A549 (cell line): ENCODE data around the gene GATA3. TPM values are rescaled to one million over a fixed set of nuclear protein-coding genes. Genes with fewer than 3 reads are reported as not detected.

Experiments used
- ATAC-seq, 2 experiments: fragments of 200-7000 bp in 1 of 2; fragments of >200 bp in 1 of 2; cut with Nextera tagmentation in 1 of 2; cut with Tn5 transposase in 1 of 2; 3 replicates each; pipeline versions ENCODE4 v1.8.0 to v1.9.1; 2018 to 2020; ENCODE audit warnings: mild to moderate bottlenecking in 1 of 2, moderate library complexity in 1 of 2
- CTCF ChIA-PET: fragments of 300-600 bp; sonication (Branson Sonifier 250); formaldehyde crosslinking; extraction: SDS; loops from one replicate; lab custom pipeline; 2021; ENCODE audit warnings: antibody characterized with exemption, inconsistent platforms; lab: Yijun Ruan, JAX
- POLR2A ChIA-PET: fragments of 350-600 bp; formaldehyde crosslinking; extraction: SDS; loops from one replicate; lab custom pipeline; 2021; ENCODE audit warnings: antibody characterized with exemption, inconsistent platforms; lab: Yijun Ruan, JAX
- DNase-seq, 2 experiments: peaks; one replicate each; pipeline versions ENCODE4 v3.0.0 to v3.0.0-alpha.2; 2011 to 2016; ENCODE audit warnings: low read depth in 1 of 2, low spot score in 1 of 2
- FAIRE-seq: peaks from 2 replicates; lab custom pipeline; 2011; peaks lifted over from hg19 to GRCh38; lab: Jason Lieb, UNC
- H3K27ac ChIP-seq, 2 experiments: fragments of >200 bp; sonication (Bioruptor Twin); formaldehyde crosslinking; 3 replicates each; pipeline ENCODE4 v1.5.1; 2016 to 2017
- H3K4me1 ChIP-seq: fragments of >200 bp; sonication (Bioruptor Twin); formaldehyde crosslinking; 3 replicates; pipeline ENCODE4 v1.6.1; 2016
- H3K4me2 ChIP-seq: fragments of >200 bp; sonication (Bioruptor Twin); formaldehyde crosslinking; 3 replicates; pipeline ENCODE4 v1.6.1; 2016
- H3K4me3 ChIP-seq: fragments of >200 bp; sonication (Bioruptor Twin); formaldehyde crosslinking; 3 replicates; pipeline ENCODE4 v1.5.1; 2016
- H3K9me3 ChIP-seq: fragments of >200 bp; sonication (Bioruptor Twin); formaldehyde crosslinking; 3 replicates; pipeline ENCODE4 v1.6.1; 2016
- BCL3 ChIP-seq: fragments of >200 bp; sonication (Bioruptor Twin); formaldehyde crosslinking; IDR thresholded peaks from 3 replicates; pipeline ENCODE4 v1.6.1; 2016
- BHLHE40 ChIP-seq: IDR thresholded peaks from 2 replicates; pipeline ENCODE4 v1.6.1; 2012; ENCODE audit warnings: low read depth, low read length, inconsistent platforms
- CBX2 ChIP-seq: fragments of 200-600 bp; sonication (generic); IDR thresholded peaks from 2 replicates; pipeline ENCODE4 v1.6.1; 2016; ENCODE audit warnings: low read depth, mild to moderate bottlenecking, borderline replicate concordance
- EHF ChIP-seq: fragments of 250-450 bp; sonication (Bioruptor Pico); IDR thresholded peaks from 2 replicates; pipeline ENCODE4 v1.5.0; 2020; ENCODE audit warnings: mild to moderate bottlenecking
- EHMT2 ChIP-seq: fragments of 200-600 bp; sonication (generic); IDR thresholded peaks from 2 replicates; pipeline ENCODE4 v1.6.1; 2016; ENCODE audit warnings: antibody characterized with exemption, low read depth, mild to moderate bottlenecking, moderate library complexity
- ELK1 ChIP-seq: fragments of 150-350 bp; IDR thresholded peaks from 2 replicates; pipeline ENCODE4 v1.6.1; 2014; ENCODE audit warnings: low read depth, mild to moderate bottlenecking, low read length
- EP300 ChIP-seq, 2 experiments: fragments of >200 bp; sonication (Bioruptor Twin); formaldehyde crosslinking; IDR thresholded peaks; 2 replicates in 1 of 2; 3 replicates in 1 of 2; pipeline ENCODE4 v1.6.1; 2016 to 2017
- FOXS1 ChIP-seq: fragments of 250-450 bp; sonication (Bioruptor Pico); IDR thresholded peaks from 2 replicates; pipeline ENCODE4 v1.5.0; 2020; ENCODE audit warnings: mild to moderate bottlenecking, moderate library complexity
- HDAC2 ChIP-seq: fragments of 200-600 bp; sonication (generic); IDR thresholded peaks from 2 replicates; pipeline ENCODE4 v1.6.1; 2016
- HEYL ChIP-seq: fragments of 250-450 bp; sonication (Bioruptor Pico); IDR thresholded peaks from 2 replicates; pipeline ENCODE4 v1.8.0; 2021; ENCODE audit warnings: mild to moderate bottlenecking, moderate library complexity
- HOXA7 ChIP-seq: fragments of 250-450 bp; sonication (Bioruptor Pico); IDR thresholded peaks from 2 replicates; pipeline ENCODE4 v1.5.0; 2020; ENCODE audit warnings: mild to moderate bottlenecking, moderate library complexity
- HOXB5 ChIP-seq: fragments of 250-450 bp; sonication (Bioruptor Pico); IDR thresholded peaks from 2 replicates; pipeline ENCODE4 v1.5.0; 2020; ENCODE audit warnings: mild to moderate bottlenecking, moderate library complexity
- JUNB ChIP-seq: fragments of >200 bp; sonication (Bioruptor Twin); formaldehyde crosslinking; IDR thresholded peaks from 2 replicates; pipeline ENCODE4 v1.6.1; 2016
- MAFK ChIP-seq: fragments of 450-650 bp; IDR thresholded peaks from 2 replicates; pipeline ENCODE4 v1.6.1; 2014; ENCODE audit not compliant: partially characterized antibody
- MAX ChIP-seq: IDR thresholded peaks from 2 replicates; pipeline ENCODE4 v1.6.1; 2012
- MAZ ChIP-seq: fragments of 150-350 bp; IDR thresholded peaks from 2 replicates; pipeline ENCODE4 v1.6.1; 2014; ENCODE audit warnings: antibody characterized with exemption, low read depth, low read length, borderline replicate concordance
- NFE2L2 ChIP-seq: fragments of 150-350 bp; conservative IDR thresholded peaks from 2 replicates; pipeline ENCODE4 v1.6.1; 2014; ENCODE audit warnings: low read length
- NPAS2 ChIP-seq: fragments of 250-450 bp; sonication (Bioruptor Pico); IDR thresholded peaks from 2 replicates; pipeline ENCODE4 v1.8.0; 2022; ENCODE audit warnings: mild to moderate bottlenecking, moderate library complexity, borderline replicate concordance
- POLR2AphosphoS2 ChIP-seq: conservative IDR thresholded peaks from 2 replicates; pipeline ENCODE4 v1.6.1; 2012; ENCODE audit warnings: low read length, improper control_type of control experiment, inconsistent platforms
- RARB ChIP-seq: fragments of 250-450 bp; sonication (Bioruptor Pico); IDR thresholded peaks from 2 replicates; pipeline ENCODE4 v1.8.0; 2021; ENCODE audit warnings: mild to moderate bottlenecking, moderate library complexity
- REST ChIP-seq: fragments of 200-600 bp; sonication (generic); IDR thresholded peaks from 2 replicates; pipeline ENCODE4 v1.6.1; 2016; ENCODE audit warnings: antibody characterized with exemption, mild to moderate bottlenecking, moderate library complexity
- RFX5 ChIP-seq: fragments of 450-650 bp; IDR thresholded peaks from 2 replicates; pipeline ENCODE4 v1.7.1; 2014; ENCODE audit warnings: antibody characterized with exemption, mild to moderate bottlenecking, moderate library complexity
- TFCP2L1 ChIP-seq: fragments of 250-450 bp; sonication (Bioruptor Pico); IDR thresholded peaks from 2 replicates; pipeline ENCODE4 v1.5.0; 2021; ENCODE audit warnings: mild to moderate bottlenecking
- TP53 ChIP-seq: fragments of 250-450 bp; sonication (Bioruptor Pico); IDR thresholded peaks from 2 replicates; pipeline ENCODE4 v1.5.0; 2021; ENCODE audit warnings: mild to moderate bottlenecking, moderate library complexity
- ZFP36 ChIP-seq: fragments of 450-650 bp; IDR thresholded peaks from 2 replicates; pipeline ENCODE4 v1.6.1; 2014; ENCODE audit warnings: borderline replicate concordance; ENCODE audit not compliant: partially characterized antibody
- WGBS: methylation state at CpG from one replicate; pipeline ENCODE4 v1.1.6; 2017; ENCODE audit errors: missing lambda C conversion rate; 5-methylcytosine and 5-hydroxymethylcytosine counted together
- polyA plus RNA-seq, 4 experiments: library from polyadenylated mRNA; depleted of rRNA in 3 of 4; stranded (reverse); fragments of >200 nt; fragmentation: RNase III in 1 of 4; extraction: RNeasy Plus Mini Kit Qiagen cat#74134 plus additional on column Dnase treatment in 1 of 4; gene quantifications; 2 replicates in 3 of 4; 3 replicates in 1 of 4; pipeline ENCODE4 v1.2.3, GENCODE V29; 2011 to 2017

The GATA3 gene
- polyA plus RNA-seq, 2 of the 4 experiments (the other 2 are of a cell fraction), result 1.3 to 3.5 TPM

GRCh38 chr10:8078027-8078426, 23.5 kb downstream of the GATA3 start:
- Histone ChIP-seq H3K4me2 (no peak overlapping the region), H3K4me1 (peaks cover 14% of the 10 kb centered on the region; the same call in 2 of the 3 replicates), H3K4me3 (no peak overlapping the region), H3K9me3 (no peaks in the 10 kb centered on the region), H3K27ac (no peak overlapping the region)
- FAIRE-seq, result no peak
- POLR2A ChIA-PET, result no interaction called here
- no peak for ATAC-seq
- WGBS, result 78% methylated on average over 1 of the region's 1 CpG
- TF ChIP-seq JUNB, result no peak
- CTCF ChIA-PET, result no interaction called here
- DNase-seq, result no peak

- no peak for TF ChIP-seq BCL3
- no peak for TF ChIP-seq BHLHE40
- no peak for TF ChIP-seq EP300 (IDR thresholded peaks at IDR 0.05)
- TF ChIP-seq TP53 (CRISPR knock-in tag), result no peak
- TF ChIP-seq POLR2AphosphoS2, result no peak
- no peak for TF ChIP-seq ELK1
- no peak for TF ChIP-seq RARB (CRISPR knock-in tag)
- TF ChIP-seq EHF (CRISPR knock-in tag), result no peak
- TF ChIP-seq MAZ, result no peak
- TF ChIP-seq HEYL (CRISPR knock-in tag), result no peak
- TF ChIP-seq HDAC2, result no peak
- no peak for TF ChIP-seq NFE2L2
- no peak for TF ChIP-seq EHMT2
- TF ChIP-seq MAFK, result no peak
- no peak for TF ChIP-seq HOXA7 (CRISPR knock-in tag)
- no peak for TF ChIP-seq TFCP2L1
- POLR2A ChIA-PET, result no interaction called here
- no peak for ATAC-seq
- WGBS, result 64% methylated on average over 3 of the region's 3 CpGs
- CTCF ChIA-PET, result no interaction called here
- Histone ChIP-seq H3K4me2 (no peak overlapping the region), H3K9me3 (no peaks in the 10 kb centered on the region), H3K4me1 (peaks cover 14% of the 10 kb centered on the region; the same call in 2 of the 3 replicates), H3K27ac (no peak overlapping the region; a peak in 1 of 6 replicates), H3K4me3 (no peak overlapping the region)
- FAIRE-seq, result no peak
- no peak for DNase-seq
Measured at GRCh38 chr10:8079126-8079525, 24.6 kb downstream of the GATA3 start.

GRCh38 chr10:8084799-8085198, 30.3 kb downstream of the GATA3 start:
- DNase-seq (no peak), FAIRE-seq (no peak), ATAC-seq (no peak)
- H3K27ac ChIP-seq, result no peak overlapping the region
- CTCF ChIA-PET, result interaction anchor here (0.8 kb wide), 1 partner anchor 13 kb away, joined by 3 read pairs; no protein-coding TSS in a partner anchor
- no peaks in the 10 kb centered on the region for H3K4me1 ChIP-seq
- POLR2A ChIA-PET, result no interaction called here
- H3K4me3 ChIP-seq, result no peak overlapping the region
- 72% methylated on average over 3 of the region's 3 CpGs for WGBS
- H3K4me2 ChIP-seq, result no peak overlapping the region
- H3K9me3 ChIP-seq, result no peaks in the 10 kb centered on the region
- TF ChIP-seq ZFP36 (no peak), MAX (no peak), NPAS2 (CRISPR knock-in tag) (no peak), REST (no peak), TP53 (CRISPR knock-in tag) (no peak), EHF (CRISPR knock-in tag) (no peak), CBX2 (no peak), HOXB5 (no peak), FOXS1 (CRISPR knock-in tag) (no peak), RFX5 (no peak)
